Activated gamma-delta T cell treated with anti-CD3 and anti-CD28 coated beads, Interleukin-2, amount 50 U/mL, for 16 hours (primary cell): ENCODE measurements around the gene AP1S3.
"Not testable (repeated sequence)": the region's sequence is repeated elsewhere in the genome, so short reads cannot be mapped to it uniquely, and the experiment has no call there.

Source experiments
- DNase-seq: peaks from one replicate; pipeline ENCODE4 v3.0.0-alpha.2; 2020; ENCODE audit warnings: low read depth

The AP1S3 gene

DNA sequence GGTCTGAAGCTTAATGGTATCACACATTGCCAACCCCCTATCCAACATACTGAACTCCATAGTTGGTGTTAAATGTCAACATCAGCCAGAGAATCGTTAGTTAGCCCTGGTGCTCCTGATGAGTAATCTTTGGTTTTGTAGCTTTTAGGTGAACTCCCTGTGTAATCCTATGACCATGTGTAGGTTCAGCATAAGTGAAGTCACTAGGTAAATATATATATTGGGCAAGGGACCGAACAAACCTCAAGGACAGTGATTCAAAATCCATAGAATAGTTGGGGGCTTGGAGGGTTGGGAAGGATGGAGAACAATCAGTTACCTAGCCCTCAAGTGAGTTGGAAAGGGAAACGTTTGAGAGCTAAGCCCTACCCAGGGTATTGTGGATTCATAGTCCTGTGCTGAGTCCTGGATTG is 16.0 kb upstream of the AP1S3 start:
- no peak for DNase-seq

DNA sequence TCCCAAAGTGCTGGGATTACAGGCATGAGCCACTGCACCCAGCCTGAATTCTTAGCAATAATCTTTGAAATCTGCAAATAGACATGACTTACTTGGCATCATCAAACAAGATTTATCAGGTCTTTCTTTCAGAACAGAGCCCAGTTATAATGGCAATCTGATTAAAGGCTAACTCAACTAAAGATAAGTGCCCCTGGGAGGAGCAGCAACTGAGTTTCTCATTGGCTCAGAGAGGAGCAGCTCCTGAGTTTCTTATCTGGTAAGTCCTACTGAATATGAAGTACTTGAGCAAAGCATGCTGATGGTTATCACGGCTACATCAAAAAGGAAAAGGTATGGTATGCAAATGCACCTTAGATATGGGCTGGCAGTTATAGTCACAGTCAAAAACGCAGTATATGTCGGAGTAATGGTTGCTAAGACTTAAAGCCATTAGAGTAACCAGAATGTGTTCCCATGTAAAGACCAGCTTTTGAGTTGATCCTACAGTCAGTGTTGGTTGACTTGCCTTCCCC is 15.0 kb upstream of the AP1S3 start:
- DNase-seq, result no peak

DNA sequence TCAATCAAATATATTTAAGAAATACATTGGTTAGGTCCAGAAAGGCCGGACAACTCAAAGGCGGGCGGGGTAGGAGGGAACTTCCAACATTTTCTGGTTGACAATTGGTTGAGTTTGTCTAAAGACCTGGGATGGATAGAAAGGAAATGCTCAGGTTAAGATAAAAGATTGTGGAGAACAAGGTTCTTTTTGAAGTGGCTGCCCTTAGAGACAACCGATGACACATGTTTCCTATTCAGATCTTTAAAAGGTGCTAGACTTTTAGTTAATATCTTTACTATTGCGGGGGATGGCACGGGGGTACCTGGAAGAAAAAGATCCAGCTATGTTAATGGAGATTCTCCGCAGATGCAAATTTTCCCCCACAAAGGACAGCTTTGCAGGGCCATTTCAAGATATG is 10.0 kb upstream of the AP1S3 start:
- DNase-seq, result no peak

- no peak for DNase-seq
These were observed 9.1 kb upstream of the AP1S3 start for GRCh38 chr2:223846515-223846914.

GRCh38 chr2:223841436-223842190 is 4.2 kb upstream of the AP1S3 start:
- no peak for DNase-seq

DNA sequence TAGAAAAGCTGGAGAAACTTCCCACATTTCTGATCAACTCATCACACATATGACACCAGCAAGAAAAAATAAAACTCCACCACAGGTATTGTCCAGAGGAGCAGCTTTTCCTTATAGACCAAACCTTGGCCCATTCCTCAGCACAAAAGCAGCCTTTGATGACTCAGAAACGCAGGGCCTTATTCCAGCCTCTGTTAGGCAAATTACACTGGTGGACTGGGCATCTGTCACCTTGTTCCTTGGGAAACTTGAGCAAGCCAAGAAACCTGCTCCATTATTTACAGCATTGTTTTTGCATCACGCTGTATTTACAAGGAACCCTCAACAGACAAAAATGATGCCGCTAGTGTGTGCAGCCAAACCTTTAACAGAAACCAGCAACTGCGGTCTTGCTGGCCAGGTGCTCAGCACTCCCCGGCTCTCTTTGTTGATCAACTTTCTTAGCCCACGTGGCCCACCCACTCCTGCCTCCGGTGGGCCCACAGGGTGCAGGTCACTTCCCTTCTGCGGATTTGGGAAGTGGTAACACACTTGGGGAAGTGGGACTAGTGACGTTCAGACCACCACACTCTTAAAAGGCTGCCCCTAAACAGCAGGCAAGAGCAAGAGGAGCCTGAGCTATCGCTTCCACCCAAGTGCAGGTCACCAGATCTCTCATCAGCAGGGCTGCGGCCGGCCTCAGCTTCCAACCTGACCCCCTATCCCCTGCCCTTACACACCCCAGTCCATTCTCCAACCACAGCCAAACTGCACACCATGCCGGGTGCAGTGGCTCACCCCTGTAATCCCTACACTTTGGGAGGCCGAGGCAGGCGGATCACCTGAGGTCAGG is 1.5 kb downstream of the AP1S3 start:
- DNase-seq, result no peak

GRCh38 chr2:223834431-223834830 is 3.0 kb downstream of the AP1S3 start:
- DNase-seq, result no peak

DNA sequence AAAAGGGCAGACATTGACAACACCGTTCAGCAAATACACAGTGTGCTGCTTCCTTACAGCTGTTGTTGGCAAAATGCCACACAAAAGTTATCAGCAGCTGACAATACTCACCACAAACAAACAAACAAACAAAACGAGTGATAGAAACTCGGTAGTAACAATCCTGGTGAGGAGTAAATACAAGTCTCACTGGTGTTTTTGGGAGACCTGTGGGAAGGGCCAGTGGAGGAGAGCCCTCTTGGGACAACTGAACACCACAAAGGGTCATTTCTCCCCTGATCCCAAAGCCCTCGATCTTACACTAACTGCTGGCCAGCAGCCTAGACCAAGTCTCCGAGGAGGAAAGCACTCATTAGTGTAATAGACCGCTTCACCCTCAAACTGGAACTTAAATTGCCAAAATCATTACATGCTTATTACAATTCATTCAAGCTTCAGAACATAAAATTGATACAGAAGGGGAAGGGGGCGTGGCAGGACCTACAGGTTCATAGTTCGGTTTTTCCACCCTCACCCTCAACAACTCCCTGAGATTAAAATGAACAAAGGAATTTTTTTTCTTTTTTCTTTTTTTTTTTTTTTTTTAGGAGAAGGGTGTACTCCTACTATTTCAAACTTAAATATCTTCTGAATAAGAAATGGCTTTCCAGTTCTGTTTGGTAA is 5.0 kb downstream of the AP1S3 start:
- DNase-seq, result no peak

DNA sequence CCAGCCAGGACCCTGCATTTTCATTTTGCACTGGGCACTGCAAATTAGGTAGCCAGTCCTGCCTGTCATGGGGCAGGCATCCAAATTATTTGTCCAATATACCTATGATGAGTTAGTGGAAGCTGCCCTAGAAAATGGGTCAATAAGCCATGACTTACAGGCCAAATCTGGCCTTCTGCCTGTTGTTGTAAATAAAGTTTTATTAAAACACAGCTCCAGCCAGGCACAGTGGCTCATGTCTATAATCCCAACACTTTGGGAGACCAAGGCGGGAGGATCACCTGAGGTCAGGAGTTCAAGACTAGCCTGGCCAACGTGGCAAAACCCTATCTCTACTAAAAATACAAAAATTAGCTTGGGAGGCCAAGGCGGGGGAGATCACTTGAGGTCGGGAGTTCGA is 8.3 kb downstream of the AP1S3 start:
- no peak for DNase-seq

DNA sequence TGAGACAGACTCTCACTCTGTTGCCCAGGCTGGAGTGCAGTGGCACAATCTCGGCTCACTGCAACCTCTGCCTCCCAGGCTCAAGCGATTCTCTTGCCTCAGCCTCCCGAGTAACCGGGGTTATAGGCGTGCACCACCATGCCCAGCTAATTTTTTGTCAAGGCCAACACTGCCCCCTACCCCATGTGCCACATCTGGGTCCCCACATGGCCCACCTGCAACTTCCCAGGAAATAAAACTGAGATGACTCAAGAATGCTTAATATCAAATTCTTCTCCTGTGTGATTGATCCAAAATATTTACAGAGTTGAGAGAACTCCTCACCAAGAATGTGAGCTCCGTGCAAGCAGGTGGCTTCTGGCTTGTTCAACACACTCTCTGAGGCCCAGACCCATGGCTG is 9.1 kb downstream of the AP1S3 start:
- no peak for DNase-seq

DNA sequence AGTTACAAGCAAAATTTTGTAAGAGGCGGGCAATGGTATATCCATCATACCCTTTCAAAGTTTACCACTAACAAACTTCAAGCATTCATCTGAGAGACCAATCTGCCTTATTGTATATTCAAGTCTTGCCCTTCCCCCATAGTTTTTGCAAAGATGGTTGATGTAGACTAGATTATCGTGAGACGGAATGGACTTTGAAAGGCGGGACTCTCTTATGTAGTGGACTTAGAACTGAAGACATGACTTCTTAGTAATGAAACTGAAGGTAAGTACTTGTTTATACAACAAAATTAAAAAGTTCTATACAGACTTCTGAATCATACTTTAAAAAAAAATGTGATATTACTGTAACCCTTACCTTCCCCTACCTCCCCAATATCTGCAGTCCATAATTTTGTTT is 10.4 kb downstream of the AP1S3 start:
- DNase-seq, result no peak

GRCh38 chr2:223824301-223824700 is 13.1 kb downstream of the AP1S3 start:
- no peak for DNase-seq

DNA sequence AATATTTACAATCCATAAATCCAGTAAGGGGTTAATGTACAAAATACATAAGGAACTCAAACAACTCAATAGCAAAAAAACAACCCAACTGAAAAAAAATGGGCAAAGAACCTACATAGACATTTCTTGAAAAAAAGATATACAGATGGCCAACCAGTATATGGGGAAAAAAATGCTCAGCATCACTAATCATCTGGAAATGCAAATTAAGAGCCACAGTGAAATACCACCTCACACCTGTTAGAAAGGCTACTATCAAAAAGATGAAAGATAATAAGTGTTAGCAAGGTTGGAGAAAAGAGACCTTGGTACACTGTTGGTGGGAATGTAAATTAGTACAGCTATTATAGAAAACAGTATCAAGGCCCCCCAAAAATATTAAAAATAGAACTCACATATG is 14.6 kb downstream of the AP1S3 start:
- DNase-seq, result no peak

- no peak for DNase-seq
These were observed 16.8 kb downstream of the AP1S3 start for GRCh38 chr2:223820549-223820948.

DNA sequence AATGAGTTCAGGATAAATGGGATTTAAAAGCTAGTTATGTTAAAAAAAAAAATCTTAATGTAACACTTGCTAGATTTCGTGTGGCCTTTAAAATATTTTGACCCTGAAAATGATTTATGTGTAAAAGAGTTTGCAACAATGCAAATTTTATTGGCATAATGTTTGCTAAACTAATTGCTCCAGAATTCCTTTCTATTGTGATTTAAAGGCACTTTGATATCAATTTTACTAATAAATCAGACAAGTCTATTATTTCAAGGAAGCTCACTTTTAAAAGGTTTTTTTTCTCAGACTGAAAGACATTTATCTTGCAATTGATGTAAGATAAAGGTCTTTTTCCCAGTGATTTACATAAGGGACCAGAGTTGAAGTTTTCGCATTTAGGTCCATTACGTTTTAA is 17.5 kb downstream of the AP1S3 start:
- no peak for DNase-seq

GRCh38 chr2:223815884-223816570 is 21.4 kb downstream of the AP1S3 start:
- DNase-seq, result no peak

- no peak for DNase-seq
These were observed 22.0 kb downstream of the AP1S3 start for GRCh38 chr2:223815186-223815883.

DNA sequence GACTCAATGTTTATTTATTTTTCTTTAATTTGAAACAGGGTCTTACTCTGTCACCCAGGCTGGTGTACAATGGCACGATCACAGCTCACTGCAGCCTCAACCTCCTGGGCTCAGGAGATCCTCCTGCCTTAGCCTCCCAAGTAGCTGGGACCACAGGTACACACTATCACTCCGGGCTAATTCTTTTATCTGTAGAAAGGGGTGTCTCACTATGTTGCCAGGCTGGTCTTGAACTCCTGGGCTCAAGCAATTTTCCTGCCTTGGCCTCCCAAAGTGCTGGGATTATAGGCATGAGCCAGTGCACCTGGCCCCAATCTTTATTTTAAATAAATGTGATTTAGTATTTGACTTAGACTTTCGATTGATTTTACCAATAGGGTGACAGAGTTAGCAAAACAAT is 22.6 kb downstream of the AP1S3 start:
- not testable (repeated sequence) for DNase-seq

DNA sequence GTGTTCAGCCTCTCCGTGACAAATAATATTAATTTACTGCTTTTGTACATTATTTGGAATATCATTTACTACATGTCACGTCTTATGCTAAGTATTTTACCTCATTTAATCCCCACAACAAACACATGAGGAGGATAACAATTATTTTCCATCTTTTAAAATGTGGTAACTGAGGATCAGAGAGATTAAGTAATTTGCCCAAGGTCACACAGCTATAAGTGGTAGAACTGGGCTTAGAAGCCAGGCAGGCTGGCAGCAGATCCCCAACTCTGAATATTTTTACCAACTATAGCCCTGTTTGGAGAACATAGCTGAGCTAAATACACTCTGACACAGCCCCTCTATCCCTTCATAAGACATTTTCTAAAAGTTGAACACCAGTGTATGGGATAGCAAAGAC is 24.1 kb downstream of the AP1S3 start:
- DNase-seq, result no peak

DNA sequence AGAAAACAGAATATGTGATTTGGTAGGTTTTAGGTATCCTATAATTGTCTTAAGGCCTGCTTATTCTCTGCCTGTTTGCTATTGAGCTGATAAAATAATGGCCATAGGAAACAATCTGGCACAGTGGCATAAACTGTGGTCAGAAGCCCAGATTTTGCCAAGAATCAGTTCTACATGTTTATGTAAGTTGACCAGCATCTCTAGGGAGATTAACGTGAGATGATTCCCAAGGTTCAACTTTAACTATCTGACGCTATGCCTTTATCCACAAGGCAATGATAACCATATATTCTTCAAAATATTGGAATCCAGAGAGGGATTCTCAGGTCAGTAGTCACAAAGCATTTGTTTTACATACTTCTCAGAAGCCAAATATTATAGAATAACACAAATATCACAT is 25.6 kb downstream of the AP1S3 start:
- DNase-seq, result no peak

GRCh38 chr2:223805008-223805407 is 32.4 kb downstream of the AP1S3 start:
- no peak for DNase-seq

DNA sequence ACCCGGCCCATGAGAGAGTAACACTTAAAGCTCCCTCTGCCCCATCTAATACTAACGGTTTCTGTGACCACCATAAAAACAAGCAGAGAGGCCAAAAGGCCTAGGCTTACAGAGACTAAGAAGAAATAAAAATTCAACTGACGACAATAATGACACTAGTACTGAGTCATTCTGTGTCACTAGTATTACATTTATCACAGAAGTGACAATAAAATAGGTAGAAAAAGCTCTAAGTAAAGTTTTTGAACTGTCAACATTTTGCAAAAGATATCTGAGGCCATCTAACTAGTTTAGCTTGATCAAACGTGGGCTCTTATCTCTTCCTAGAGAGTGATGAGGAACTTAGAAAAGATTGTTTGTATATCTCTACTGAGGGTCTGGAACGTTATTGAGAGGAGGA is 35.6 kb downstream of the AP1S3 start:
- DNase-seq, result no peak
